D721Med (cell line): Measurements from ENCODE around the gene ARID3B.
"Not testable (repeated sequence)": the region's sequence is repeated elsewhere in the genome, so short reads cannot be mapped to it uniquely, and the experiment has no call there.

ENCODE experiments used
- DNase-seq: peaks from one replicate; pipeline ENCODE4 v3.0.0; 2011; ENCODE audit warnings: low spot score; ENCODE audit not compliant: insufficient read length
- FAIRE-seq: peaks from 2 replicates; lab custom pipeline; 2011; peaks lifted over from hg19 to GRCh38; lab: Jason Lieb, UNC
- TF ChIP-seq, protein P1 (sequence below): IDR thresholded peaks from 2 replicates; pipeline ENCODE4 v1.5.1; 2012; ENCODE audit warnings: mild to moderate bottlenecking, control low read depth; ENCODE audit not compliant: insufficient read depth; ENCODE audit errors: missing control alignments

ARID3B gene

DNA sequence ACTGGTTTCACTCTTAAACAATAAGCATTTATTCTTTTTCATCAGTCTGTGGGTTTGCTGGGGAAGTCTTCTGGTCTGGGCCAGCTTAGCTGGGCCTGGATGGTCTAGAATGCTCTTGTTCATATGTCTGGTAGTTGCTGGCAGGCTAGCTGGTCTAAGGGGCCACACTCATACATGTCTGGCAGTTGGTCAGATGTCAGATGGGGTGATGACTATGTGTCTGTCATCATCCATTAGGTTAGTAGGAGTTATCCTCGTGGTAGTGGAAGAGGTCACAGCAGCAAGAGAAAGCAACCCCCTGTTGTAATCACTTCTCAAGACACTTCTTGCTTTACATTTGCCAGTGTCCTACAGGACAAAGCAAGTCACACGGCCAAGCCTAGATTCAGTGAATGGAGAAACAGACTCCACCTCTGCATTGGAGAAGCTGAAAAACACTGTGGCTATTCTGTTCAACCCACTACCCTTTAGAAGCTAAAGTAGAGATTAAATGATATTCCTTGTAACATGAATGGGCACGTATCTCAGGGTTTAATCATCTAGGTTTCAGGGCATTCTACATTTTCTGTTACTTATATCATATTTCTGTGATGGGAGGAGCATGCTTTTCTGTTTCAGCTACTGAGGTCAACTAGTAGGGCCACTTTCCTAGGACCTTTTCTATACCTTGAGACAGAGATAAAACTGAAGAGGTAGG is 5.5 kb upstream of the ARID3B start:
- FAIRE-seq = no peak
- TF ChIP-seq, protein P1, sequence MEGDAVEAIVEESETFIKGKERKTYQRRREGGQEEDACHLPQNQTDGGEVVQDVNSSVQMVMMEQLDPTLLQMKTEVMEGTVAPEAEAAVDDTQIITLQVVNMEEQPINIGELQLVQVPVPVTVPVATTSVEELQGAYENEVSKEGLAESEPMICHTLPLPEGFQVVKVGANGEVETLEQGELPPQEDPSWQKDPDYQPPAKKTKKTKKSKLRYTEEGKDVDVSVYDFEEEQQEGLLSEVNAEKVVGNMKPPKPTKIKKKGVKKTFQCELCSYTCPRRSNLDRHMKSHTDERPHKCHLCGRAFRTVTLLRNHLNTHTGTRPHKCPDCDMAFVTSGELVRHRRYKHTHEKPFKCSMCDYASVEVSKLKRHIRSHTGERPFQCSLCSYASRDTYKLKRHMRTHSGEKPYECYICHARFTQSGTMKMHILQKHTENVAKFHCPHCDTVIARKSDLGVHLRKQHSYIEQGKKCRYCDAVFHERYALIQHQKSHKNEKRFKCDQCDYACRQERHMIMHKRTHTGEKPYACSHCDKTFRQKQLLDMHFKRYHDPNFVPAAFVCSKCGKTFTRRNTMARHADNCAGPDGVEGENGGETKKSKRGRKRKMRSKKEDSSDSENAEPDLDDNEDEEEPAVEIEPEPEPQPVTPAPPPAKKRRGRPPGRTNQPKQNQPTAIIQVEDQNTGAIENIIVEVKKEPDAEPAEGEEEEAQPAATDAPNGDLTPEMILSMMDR = no peak
- no peak for DNase-seq

DNA sequence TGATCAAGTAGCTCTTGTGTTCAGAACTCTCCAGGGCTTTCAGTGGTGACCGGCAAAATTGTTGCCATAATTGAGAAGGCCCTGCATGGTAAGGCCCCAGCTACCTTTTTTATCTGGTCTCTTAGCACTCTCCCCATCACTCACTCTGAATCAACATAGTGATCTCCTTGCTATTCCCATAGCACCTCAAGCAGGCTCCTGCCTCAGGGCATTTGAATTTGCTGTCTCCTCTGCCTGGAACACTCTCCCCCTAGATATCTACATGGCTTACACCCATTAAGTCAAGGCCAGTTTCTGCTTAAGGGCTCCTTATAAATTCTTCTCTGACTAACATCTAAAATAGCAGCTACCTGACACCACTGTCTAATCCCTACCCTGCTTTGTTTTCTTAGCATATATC is 3.3 kb upstream of the ARID3B start:
- TF ChIP-seq, protein P1 = no peak
- FAIRE-seq (no peak), DNase-seq (no peak)

DNA sequence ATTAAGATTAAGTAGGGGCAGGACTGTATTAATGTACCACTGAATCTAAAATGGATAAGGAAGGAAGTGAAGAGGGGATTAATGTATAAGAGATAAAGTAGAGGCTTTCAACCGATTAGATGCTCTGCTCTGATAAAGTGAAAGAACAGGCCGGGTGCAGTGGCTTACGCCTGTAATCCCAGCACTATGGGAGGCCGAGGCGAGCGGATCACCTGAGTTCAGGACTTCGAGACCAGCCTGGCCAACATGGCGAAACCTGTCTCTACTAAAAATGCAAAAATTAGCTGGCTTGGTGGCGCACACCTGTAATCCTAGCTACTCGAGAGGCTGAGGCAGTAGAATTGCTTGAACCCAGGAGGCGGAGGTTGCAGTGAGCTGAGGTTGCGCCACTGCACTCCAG is 1.5 kb upstream of the ARID3B start:
- not testable (repeated sequence) for FAIRE-seq, DNase-seq

DNA sequence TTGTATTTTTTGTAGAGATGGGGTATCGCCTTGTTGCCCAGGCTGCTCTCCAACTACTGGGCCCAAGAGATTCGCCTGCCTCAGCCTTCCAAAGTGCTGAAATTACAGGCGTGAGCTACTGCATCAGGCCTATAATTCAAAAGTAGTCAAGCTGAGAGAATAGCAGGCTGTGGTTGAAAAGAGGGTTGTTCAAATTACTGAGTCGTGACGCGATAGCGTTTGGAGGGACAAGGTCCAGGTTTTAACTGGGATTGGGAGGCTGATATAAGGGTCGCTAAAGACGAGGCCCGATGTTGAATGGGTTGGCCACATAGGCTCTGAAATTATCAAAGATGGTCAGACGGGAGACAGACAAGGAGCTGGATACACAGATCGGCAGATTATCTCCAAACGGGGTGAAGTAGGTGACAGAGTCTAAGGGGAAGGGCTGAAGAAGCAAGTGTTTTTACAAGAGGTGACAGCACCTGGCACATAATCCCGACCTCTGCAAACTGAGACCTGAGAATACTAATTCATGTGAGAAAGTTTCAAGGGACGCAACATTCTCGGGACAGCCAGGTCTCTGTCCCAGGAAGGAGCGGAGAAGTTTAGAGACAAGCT is 759 bp upstream of the ARID3B start:
- FAIRE-seq (no peak), DNase-seq (no peak)
- TF ChIP-seq, protein P1 = no peak

DNA sequence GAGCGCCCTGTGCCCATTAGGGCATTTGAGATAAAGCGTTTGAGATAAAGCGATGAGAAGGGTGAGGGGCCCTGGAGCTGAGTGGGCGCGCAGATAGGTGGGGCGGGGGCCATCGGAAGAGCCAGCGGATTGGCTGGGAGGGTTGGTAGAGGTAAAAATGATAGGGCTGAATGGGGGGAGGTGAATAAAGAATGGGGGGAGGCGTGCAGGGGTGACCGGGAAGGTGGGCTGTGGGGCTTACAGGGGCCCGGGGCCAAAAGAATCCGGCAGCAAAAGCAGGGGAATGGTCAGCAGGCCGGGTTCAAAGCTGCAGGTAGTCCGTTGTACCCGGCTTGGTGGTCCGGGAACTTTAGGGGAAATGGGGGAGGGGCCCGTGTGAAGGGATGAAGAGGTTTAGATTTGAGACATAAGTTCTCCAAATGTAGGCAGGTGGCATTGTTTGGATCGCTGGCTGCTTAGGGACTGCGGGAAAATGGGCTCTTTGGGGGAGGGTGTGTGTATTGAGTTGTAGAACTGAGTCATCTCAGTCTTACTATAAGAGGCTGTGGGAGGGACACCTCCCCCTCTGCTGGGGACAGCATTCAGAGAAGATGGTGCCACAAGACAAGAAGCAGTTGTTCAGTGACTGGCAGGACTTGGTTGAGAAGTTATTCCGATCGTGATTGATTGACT is 610 bp downstream of the ARID3B start:
- TF ChIP-seq, protein P1 = no peak
- DNase-seq (no peak), FAIRE-seq (no peak)

DNA sequence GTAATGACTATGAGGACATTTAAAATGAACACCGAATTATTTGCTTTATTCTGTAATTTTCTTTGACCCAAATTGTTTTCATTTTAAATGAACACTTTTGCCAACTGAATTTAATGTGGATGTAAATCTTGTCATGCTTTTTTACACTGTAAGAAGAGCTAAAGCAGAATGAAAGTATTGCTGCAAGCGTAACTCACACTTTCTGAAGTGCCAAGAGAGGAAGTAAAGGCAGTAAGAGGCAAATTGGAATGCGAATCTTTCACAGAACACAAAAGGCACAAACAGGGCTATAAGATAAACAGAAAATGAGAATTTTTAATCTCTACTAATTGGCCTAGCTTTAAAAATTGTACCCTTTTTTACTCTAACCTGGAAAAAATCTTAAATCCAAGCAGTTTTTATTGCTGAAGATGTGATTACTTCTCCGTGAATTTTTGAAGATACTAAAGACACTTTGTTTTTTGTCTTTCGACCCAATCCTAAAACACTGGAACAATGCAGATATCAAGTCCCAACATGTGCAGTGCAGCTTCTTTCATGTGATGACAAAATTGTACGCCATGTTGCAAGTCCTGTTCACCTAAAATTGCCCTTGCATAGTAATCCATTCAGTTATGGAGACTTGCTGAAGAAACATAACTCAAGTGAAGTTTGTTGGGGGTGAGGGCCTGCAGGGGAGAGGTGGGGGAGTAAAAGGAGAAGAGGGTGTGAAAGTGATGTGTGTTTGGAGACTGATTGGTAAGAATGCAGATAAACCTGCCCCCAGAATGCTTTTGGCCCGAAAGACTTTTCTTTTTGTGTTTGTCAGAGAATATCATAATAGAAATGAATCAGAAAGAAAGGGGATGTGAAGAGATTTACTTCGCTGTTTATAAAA is 1.4 kb downstream of the ARID3B start:
- TF ChIP-seq, protein P1 = no peak
- no peak for DNase-seq
- no peak for FAIRE-seq

DNA sequence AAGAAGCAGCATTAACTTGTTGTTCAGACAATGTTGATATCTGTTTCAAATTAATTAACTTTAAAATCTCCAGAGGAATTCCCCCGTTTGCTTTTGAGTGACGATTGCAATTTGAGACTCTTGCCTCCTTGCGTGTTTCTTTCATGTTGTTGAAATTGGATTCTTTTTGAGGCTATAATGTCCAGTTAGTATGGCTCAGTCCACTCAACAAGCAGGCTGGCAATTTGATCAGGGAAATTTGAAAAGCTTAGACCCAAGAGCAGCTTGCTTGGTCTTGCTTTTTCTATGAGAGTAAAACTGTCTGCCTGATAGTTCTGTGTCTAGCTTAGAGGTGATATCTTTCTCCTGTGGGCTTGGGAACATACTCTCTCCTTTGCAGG is 2.0 kb downstream of the ARID3B start:
- no peak for DNase-seq
- TF ChIP-seq, protein P1 = no peak
- no peak for FAIRE-seq
